Omental fat pad (tissue), 4 donors: ENCODE results near the gene GLUD1. TPM values are rescaled to one million over a fixed set of nuclear protein-coding genes. Genes with fewer than 3 reads are reported as not detected.

ENCODE experiments used
- ATAC-seq: fragments of 150-250 bp; one replicate; pipeline ENCODE4 v1.9.1; 2016; ENCODE audit warnings: mild to moderate bottlenecking, moderate library complexity; ENCODE audit not compliant: low FRiP score
- DNase-seq: peaks from one replicate; pipeline ENCODE4 v3.0.0-alpha.2; 2019; ENCODE audit warnings: low spot score
- CTCF ChIP-seq, 3 donors: fragments of 450-650 bp; IDR thresholded peaks; one replicate each; pipeline ENCODE4 v1.5.1; 2016 to 2017; ENCODE audit warnings: antibody characterized with exemption in 3 of 3, mild to moderate bottlenecking in 3 of 3, moderate library complexity in 2 of 3
- total RNA-seq, 4 donors: library from RNA; depleted of rRNA; stranded (reverse); fragments of >200 nt; gene quantifications; one replicate each; pipeline ENCODE4 v1.1.0, GENCODE V29; 2016

Gene GLUD1
- total RNA-seq, 4 donors from 2014 or later, result 140 to 171 (median 157) TPM

GRCh38 chr10:87060280-87060928 lies 34.2 kb downstream of the GLUD1 start:
- TF ChIP-seq CTCF (IDR thresholded peaks at IDR 0.05), result no peak
- ATAC-seq, result no peak
- DNase-seq, result no peak

- no peak for ATAC-seq
- DNase-seq, result no peak
- TF ChIP-seq CTCF (IDR thresholded peaks at IDR 0.05), result no peak
Observed at GRCh38 chr10:87059401-87059800, 35.2 kb downstream of the GLUD1 start.

GRCh38 chr10:87058171-87058570 lies 36.5 kb downstream of the GLUD1 start:
- TF ChIP-seq CTCF (IDR thresholded peaks at IDR 0.05), result no peak
- ATAC-seq (no peak), DNase-seq (no peak)

GRCh38 chr10:87054373-87055295 lies 40.0 kb downstream of the GLUD1 start:
- ATAC-seq, result peak; percentile 73
- TF ChIP-seq CTCF (IDR thresholded peaks at IDR 0.05), result no peak
- no peak for DNase-seq

GRCh38 chr10:87053577-87054181 lies 41.0 kb downstream of the GLUD1 start:
- ATAC-seq (no peak), DNase-seq (no peak)
- TF ChIP-seq CTCF (IDR thresholded peaks at IDR 0.05), result no peak

GRCh38 chr10:87053111-87053510 lies 41.5 kb downstream of the GLUD1 start:
- TF ChIP-seq CTCF (IDR thresholded peaks at IDR 0.05), result no peak
- DNase-seq (no peak), ATAC-seq (no peak)
